HG03025 (cell line): ENCODE results near the gene MAPK8.
"Not testable (repeated sequence)": the region's sequence is repeated elsewhere in the genome, so short reads cannot be mapped to it uniquely, and the experiment has no call there.

Source experiments
- ATAC-seq: cut with Tn5 transposase; IDR thresholded peaks from one replicate; pipeline ENCODE4 v1.9.1; 2021; ENCODE audit warnings: mild to moderate bottlenecking, moderate library complexity; ENCODE audit not compliant: unreplicated experiment, low FRiP score

The MAPK8 gene

DNA sequence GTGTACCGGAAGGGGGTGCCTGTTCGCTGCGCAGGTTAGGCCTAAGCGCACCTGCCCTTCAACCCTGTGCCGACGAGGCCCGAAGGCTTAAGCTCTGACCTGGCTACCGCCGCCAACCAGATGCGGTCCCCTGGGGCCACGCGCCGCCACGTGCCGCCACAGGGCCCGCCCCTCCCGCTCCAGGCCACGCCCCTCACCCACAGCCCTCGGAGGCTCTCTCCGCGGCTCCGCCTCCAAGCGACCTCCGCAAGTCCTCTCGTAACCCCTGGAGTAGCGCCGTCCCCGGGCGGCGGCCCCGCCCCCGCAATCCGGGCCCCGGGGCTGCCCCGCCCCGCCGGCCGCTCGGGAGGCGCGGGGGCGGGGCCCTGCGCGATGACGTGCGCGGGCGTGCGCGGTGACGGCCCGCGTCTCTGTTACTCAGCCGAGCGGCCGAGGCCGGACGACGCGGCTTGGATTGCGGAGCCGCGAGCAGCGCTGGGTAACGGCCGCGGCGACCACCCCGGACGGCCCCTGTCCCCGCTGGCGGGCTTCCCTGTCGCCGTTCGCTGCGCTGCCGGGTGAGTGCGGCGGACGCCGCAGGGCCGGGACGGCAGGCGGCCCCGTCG lies at the start of gene MAPK8:
Gene MAPK8 (plus strand): TSS at position 413 of the 605 bp plus-strand sequence. CDS start 94,984 bp downstream, outside the sequence.
- ATAC-seq, result peak; percentile 86

DNA sequence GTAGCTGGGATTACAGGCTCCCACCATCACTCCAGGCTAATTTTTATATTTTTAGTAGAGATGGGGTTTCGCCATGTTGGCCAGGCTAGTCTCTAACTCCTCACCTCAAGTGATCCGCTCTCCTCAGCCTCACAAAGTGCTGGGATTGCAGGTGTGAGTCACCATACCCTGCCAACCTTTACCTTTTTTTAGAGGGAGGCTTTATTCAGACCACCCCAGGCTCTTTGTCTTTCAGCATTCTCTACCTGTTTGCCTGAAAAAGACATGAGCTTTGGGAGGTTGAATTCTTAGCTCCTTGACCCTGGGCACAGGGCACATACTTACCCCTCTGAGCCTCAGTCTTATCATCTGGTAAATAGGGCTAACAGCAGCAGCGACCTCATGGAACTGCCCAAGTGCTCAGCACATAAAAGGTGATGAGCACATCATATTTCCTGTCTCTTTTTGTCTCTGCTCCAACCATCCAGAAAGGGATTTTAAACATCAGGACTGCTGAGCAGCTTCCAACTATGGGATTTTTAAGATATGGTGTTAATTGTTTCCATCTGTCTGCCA lies 49.0 kb upstream of the MAPK8 start:
- no peak for ATAC-seq

DNA sequence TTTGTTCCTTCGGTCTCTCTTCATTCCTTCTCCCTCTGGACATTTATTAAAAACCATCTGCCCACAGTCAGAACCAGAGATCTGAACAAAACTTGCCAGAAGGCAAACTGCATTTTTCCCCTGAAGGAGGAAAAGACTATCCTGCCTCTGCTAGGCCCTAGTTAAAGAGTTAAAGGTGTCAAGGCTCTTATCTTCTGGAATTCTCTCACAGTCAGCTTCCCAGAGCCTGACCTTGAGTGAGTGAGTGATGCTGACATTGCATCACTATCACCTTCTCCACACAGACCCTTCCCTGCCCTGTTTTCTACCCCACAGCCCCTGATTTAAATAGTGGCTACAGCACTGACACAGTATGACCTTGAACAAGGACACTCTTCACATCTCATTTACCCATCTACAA lies 48.4 kb upstream of the MAPK8 start:
- ATAC-seq, result no peak

DNA sequence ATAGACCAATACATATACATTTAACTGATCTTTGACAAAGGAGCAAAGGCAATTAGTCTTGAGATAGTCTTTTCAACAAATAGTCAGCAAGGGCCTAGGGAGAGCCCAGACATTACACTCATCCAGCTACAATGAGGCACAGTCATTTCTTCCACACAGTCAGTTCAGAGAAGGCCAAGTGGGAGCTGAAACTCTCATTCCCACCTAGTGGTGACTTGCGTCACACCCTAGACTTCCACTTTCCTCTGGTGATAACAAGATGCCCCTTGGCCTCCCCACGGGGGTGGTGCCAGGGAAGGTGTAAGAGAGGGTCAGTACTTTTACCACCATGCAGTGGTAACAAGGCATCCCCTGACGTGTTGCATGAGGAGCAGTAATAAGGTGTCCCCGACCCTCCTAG lies 39.9 kb upstream of the MAPK8 start:
- no peak for ATAC-seq

DNA sequence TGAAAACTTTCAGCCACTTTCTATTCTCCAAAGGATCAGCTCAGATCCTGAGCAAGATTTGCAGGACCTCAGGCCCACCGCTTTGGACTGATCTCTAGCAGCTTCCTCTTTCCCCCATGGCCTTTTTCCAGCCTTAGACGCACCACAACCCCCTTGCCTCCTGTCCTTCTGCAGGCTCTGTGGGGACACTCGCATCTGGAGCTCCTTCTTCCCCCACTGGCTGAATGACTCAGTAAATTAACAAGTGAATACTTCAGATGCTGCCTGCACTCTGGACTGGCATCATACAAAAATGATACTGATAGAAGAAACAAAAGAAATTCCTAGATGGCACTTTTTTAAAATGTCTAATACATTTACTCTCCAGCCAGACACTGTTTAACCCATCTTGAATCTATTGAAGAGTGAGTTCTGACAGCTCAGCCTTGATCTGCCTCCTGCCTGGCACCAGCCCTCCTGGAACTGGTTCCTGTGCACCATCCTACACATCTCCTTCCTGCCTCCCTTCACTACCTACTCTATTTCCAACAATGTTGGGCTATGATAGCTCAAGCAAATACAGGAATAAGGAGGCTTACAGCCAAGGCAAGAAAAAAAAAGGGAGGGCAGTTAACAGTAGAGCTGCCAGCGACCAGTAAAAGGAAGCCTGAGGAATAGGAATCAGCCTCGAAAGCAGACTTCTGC lies 35.3 kb upstream of the MAPK8 start:
- no peak for ATAC-seq

DNA sequence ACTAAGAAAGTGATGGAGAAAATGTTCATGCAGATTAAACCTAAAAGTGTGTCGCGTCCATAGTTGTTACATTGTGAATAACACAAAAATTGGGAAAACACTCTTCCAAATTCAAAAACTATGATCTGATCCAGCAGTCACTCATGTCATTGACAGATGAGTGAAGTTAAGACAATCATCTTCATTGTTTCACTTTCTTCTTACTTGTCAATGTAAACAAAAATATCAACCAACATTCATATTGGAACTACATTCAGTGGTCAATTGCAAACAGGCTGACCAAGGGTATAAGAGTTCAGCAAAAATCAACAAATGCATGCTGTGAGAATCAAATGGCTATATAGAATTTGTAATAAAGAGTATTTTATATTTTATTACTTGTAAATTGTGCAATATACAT lies 33.8 kb upstream of the MAPK8 start:
- no peak for ATAC-seq

DNA sequence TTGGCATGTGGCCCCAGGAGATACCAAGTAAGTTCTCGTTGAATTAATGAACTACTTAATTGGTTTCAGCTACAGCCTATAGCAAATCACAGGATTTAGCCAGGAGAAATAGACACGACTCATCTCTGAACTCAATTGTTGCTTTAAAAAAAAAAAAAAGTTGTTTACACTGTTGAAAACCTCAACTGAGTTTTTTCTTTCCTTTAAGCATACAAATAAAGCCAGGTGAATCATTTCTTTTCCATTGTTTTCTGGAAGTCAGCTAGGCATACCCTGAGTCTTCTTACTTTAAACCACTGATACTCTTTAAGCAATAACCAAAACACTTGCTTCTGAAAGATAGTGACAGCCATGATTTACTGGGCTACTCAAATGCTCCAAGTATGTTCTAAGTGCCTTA lies 32.7 kb upstream of the MAPK8 start:
- ATAC-seq, result no peak

DNA sequence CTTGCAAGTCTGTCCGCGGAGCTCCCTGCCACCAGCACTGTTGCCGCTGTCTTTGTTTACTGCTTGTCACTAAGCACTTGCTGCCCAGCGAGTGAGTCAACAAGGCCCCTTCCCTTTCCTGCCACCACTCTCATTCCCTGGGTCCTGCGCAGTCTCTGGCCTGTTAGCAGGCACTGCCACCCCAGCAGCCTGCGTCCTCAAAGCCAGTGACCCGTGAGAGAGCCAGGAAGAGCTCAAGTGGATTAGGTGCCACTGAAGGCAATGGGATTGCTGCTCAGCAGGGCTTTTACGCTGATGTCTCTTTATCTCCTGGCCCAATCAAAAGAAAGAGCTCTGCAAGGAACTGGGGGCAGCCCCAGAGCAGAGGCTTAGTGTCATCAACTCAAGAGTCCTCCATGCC lies 31.8 kb upstream of the MAPK8 start, which contains the start of gene FRMPD2:
Gene FRMPD2 (minus strand): TSS at position 61 of the 400 bp plus-strand sequence. CDS start 129 bp downstream, outside the sequence.
- ATAC-seq, result no peak

DNA sequence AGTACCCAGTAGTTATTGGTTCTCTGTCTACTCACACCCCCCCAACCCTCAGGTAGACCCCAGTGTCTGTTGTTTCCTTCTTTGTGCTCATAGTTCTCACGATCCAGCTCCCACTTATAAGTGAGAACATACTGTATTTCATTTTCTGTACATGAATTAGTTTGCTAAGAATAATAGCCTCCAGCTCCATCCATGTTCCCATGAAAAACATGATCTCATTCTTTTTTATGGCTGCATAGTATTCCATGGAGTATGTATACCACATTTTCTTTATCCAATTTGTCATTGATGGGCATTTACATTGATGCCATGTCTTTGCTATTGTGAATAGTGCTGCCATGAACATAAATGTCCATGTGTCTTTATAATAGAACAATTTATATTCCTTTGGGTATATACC lies 29.4 kb upstream of the MAPK8 start:
- ATAC-seq, result no peak

DNA sequence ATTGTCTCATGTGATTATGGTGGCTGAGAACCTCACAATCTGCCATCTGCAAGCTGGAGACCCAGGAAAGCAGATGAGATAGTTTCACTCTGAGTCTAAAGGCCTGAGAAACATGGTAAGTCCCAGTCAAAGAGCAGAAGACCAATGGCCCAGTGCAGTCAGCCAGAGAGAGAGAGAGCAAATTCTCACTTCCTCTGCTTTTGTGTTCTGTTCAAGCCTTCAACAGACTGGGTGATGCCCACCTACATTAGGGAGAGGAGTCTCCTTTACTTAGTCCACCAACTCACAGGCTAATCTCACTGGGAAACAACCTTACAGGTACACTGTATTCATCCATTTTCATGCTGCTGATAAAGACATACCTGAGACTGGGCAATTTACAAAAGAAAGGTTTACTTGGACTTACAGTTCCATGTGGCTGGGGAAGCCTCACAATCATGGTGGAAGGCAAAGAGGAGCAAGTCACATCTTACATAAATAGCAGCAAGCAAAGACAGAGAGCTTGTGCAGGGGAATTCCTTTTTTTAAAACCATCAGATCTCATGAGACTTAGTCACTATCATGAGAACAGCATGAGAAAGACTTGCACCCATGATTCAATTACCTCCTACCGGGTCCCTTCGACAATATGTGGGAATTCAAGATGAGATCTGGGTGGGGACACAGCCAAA lies 27.3 kb upstream of the MAPK8 start:
- ATAC-seq, result peak; percentile 75

DNA sequence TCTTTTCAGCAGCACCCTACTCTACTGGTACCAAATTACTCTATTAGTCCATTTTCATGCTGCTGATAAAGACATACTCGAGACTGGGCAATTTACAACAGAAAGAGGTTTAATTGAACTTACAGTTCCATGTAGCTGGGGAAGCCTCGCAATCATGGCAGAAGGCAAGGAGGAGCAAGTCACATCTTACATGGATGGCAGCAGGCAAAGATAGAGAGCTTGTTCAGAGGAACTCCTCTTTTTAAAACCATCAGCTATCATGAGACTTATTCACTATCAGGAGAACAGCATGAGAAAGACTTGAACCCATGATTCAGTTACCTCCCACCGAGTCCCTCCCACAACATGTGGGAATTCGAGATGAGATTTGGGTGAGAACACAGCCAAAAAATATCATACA lies 24.8 kb upstream of the MAPK8 start:
- not testable (repeated sequence) for ATAC-seq

DNA sequence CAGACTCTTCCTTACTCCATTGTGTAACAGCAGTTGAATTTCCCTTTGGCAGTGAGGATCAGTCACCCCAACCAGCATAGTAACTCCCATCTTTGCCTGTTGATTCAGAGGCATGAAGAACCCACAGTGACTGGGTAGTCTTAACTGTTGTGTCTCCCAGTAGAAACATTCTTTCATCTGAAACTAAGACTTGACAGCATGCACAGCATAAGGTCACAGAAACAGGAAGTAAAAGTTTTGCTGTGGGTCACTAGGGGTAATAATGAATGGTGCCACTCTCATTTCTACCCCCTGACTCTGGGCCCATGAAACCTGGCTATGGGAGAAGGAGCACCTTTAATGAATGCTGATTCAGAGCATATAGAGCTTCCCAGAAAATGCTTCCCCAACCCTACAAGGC lies 23.6 kb upstream of the MAPK8 start:
- peak; percentile 86 for ATAC-seq

DNA sequence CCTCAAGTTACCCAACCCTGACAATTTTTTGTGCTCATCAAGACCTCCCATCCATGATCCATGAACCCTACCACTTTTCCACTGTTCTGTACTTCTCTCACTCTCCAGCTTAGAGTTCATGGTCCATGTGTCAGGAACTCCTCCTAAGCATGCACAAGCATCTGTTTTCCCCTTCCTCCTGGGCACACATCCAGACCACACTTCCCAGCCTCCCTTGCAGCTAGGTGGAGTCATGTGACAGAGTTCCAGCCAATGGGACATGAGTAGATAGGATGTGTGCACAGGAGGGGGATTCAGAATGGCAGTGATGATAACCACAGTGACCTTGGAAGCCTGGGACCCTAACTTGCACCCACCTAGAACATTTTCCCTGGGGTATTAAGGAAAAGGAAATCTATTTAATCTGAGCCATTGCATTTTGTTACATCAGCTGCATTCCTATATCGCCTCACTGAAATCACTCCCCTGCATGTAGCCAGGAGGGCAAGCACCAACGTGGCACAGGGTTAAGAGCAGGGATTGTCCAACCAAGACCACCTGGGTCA lies 22.4 kb upstream of the MAPK8 start:
- no peak for ATAC-seq

DNA sequence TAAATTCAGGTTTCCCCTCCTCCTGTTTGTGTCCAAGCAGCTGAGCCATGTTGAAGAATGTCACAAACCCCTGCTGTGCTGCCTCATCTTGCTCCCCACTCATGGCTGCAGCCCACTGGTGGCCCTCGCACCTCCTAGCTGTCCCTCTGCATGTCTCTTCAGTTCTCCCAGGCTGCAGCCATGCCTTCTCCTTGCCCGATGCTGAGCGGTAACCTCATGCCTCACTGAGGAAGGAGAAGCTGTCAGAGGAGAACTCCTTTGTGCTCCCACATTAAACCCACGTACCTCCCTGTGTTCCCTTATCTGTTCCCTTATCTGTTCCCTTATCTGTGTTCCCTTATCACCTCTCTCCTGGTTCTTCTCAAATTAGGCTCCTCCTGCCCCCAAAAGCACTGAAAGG lies 21.7 kb upstream of the MAPK8 start:
- ATAC-seq, result no peak

DNA sequence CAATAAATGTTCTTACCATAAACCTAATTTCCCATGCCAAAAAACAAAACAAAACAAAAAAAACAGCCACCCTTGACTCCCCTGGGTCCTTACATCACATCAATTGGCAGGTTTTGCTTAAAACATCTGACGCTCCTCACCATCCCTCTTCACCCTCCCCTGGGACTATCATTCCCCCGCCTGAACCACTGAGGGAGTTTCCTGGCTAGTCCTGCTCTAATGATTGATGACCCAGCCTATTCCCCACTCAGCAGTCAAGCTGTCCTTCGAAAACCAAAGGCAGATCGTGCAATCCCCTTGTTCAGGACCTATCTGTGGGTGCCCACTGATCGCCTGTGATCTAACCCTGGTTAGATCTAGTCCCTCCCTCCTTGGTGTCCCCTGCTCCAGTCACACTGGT lies 20.8 kb upstream of the MAPK8 start:
- ATAC-seq, result no peak

DNA sequence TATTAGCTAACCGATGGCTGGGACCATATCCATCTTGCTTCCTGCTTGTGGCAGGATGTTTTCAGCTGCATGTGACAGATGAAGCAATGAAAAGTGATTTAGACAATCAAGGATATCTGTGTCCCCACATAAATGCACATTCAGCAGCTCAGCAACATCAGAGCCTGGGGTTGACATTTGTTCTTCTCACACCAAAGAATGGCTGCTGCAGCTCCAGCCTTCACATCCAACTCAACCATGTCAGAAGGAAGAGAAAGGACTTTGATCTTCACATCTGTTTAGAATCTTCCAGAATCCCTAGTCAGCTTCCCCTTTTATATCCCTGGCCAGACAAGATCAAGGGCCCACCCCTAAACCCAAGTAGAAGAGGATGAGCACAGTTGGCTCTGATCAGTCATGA lies 20.1 kb upstream of the MAPK8 start:
- no peak for ATAC-seq

DNA sequence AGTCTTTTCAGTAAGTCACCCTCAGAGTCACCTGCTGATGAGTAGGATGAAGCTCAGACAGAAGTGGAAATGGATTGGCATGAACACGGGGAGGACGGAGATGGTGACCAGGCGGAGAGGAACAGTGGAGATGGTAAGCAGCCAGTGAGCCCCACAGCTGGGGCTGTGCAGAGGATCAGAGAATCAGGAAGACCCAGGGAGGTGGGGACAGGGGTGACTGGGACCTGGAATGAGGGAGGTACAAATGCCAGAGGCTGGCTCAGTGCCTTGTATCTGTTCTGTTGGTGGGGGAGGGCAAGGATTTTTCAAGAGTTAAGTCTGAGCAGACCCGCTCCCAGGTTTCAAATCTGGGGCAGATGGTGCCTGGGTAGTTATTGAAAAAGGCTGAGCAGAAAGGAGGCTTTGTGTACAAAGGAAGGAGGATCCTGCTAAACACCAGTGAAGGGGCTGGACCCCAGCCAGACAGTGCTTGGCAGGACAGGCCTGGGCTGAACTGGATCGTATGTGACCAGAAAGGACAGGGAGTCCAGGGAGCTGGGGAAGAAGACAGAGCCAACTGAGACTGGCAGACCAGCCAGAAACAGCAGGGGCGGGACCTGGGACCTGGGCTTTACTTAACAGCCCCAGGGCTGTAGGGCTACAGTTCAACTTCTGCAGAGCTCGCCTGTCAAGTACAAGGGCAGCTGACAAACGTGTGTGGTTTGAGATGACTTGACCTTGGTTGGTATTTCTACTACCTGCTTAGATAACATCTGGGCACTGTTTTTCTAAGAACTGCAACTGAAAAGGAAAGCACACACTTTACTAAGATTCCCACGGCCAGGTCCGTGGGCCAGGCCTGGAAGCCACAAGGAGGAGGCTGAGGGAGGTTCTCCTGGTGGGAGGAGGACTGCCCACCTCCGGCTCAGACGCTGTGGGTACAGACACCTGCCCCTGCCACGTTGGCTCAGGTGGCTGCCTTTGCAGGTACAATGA lies 18.8 kb upstream of the MAPK8 start:
- ATAC-seq, result no peak

DNA sequence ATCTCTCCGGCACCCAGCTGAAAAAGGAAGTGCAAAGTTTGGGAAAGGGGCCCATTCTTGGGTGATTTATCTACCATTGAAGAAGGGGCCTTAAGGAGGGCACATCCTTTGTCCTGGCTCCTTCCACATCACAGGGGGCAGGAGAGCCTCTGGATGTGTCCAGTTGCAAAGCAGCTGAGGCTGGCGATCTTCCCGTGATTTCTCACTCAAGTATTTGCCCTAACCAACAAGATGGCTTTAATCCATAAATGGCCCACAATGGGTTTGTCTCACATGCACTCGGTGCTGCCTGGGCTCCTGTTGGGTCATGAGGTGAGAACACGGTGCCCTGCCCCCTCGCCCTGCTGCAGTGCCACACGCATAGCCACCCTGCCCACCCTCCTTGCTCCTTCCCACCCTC lies 17.8 kb upstream of the MAPK8 start:
- no peak for ATAC-seq

DNA sequence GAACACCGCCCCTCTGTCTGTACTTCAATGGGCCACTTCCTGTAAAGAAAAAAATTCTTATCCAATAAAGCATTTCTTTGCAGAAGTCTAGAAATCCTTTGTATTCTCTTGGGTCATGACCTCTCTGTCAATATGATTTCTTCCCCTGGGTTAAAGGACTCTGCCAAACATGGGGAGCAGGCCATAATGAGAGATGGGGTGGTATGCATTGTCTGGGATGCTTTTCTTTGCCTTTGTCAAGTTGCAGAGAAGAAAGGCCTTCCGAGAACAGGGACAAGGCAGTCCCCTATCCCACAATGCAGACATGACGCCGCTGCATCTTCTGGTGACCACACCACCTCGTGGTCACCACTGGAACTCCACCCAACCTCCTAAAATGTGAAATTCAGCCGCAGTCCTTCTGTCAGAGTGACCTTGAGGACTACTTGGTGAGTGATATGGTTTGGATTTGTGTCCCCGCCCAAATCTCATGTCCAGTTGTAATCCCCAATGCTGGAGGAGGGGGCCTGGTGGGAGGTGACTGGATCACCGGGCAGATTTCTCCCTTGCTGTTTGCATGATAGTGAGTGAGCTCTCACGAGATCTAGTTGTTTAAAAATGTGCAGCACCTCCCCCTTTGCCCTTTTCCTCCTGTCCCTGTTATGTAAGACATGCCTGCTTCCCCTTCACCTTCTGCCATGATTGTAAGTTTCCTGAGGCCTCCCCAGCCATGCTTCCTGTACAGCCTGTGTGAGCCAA lies 16.8 kb upstream of the MAPK8 start:
- peak; percentile 59 for ATAC-seq
